DMS 273 (cell line): ENCODE measurements around the gene SLC13A2.
A peak's percentile ranks its signal among the peaks of the same experiment; 100 is the strongest.

Experiments
- DNase-seq: peaks from one replicate; lab custom pipeline; 2025; ENCODE audit not compliant: unreplicated experiment; lab: John Stamatoyannopoulos, UW

SLC13A2 gene

DNA sequence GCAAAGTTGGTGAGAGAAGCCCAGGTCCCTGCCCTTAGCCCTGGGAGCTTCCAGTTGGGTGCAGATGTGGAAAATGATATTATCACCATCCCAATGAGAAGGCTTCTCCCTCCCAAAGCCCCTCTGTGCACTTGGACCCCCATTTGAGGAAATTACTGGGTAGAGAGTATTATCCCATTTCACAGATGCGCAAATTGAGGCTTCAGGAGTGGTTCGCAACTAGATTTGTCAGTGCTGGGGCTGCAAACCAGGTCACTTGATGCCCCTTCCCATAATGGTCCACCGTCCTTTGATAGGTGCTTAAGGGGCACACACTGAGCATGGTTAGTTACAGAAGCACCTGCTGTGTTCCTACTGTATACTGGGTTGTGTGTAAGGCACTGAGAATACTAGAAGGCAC lies 18.4 kb downstream of the SLC13A2 start:
- DNase-seq, result no peak

DNA sequence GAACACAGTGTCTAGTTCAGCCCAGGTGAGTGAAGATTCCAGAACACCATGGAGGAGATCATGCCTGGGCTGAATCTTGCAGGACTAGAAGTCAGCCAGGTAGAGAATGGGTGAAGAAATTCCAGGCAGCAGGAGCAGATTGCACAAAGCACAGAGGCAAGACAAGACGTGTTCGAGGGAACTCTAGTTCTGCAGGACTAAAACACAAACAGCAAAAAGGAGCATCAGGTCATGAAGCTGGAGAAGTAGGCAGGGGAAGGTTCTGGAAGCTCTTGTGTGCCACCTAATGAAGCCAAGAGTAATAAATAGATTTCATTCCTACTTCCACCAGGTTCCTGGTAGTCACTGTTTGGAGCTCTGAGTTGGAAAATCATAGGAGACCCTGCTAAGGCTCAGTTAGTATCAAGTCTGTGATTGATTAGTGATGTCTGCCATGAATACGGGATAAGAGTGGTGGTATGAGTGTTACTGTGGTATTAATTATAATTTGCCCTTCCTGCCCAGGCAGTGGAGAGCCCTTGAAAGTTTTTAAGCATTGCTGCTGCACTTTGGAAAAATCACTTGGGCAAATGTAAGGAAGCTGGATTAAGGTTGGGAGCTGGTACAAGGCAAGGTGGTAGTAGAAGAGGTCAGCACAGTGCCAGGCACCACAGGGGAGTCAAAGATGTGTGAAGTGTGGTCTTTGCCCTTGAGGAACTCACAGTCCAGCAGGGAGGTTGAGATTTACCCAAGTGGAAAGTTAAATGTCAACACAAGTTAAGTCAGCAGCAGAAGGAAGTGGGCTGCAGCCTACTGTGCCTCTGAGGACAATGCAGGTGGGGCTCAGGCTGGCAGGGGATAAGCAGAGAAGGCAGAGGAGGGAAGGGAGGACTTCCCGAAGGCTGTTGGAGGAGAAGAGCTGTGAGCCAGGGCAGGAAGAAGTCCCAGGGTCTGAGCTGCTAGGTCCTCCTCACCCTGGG lies 19.2 kb downstream of the SLC13A2 start:
- DNase-seq, result peak; percentile 28

DNA sequence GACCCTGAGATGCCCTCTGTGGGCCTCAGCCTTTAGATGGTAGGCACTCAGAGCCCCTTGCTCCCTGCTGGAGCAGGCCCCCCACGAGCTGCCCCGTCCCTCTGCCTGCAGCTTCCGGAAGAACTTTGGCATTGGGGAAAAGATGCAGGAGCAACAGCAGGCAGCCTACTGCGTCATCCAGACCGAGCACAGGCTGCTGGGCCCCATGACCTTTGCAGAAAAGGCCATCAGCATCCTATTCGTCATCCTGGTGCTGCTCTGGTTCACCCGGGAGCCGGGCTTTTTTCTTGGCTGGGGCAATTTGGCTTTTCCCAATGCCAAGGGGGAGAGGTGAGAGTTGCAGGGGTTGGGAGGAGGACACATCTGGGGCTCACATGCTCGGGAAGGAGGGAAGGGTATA lies 20.0 kb downstream of the SLC13A2 start:
- DNase-seq, result no peak

DNA sequence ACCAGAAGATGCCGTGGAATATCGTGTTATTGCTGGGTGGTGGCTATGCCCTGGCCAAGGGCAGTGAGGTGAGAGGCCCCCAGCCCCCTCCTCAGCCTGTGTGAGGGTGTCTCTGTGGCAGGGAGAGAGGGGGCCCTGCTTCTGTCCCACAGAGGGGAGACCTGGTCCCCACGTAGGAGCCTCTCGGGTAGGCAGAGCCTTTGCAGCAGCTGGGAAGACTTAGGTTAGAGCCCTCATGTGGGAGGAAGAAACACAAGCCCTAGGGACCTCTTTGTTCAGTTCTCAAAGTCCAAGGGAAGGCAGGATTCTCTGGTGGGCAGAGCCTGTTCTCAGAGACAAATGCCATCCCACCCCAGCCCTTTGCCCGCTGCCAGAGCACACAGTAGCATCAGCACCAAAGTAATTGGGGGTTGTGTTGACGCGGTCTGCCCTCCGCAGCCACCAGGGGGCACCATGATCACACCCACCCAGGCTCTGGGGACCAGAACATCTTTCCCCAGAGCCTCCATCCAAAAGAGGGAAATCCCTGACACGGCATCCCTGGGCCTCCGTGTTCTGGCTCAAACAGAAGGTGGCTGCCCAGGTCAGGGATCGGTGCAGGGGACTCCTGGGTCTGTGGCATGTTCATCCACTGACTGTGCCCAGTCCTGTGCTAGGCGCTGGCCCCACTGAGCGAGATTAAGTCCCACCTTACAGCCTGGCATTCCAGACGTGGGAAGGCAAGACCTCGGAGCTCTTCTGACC lies 21.2 kb downstream of the SLC13A2 start:
- peak; percentile 87 for DNase-seq

DNA sequence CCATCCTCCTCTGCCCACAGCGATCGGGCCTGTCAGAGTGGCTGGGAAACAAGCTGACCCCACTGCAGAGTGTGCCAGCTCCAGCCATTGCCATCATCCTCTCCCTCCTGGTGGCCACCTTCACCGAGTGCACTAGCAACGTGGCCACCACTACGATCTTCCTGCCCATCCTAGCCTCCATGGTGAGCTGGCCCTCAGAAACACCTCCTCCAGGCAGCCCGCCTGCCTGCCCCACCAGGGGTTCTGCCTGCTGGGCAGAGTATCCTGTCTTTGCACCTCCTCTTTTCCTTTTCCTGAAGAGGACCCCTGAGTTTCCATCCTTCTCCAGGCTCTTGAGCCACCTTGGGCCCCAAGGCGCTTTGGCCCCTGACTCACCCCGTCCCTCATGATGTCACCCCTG lies 22.2 kb downstream of the SLC13A2 start:
- no peak for DNase-seq

DNA sequence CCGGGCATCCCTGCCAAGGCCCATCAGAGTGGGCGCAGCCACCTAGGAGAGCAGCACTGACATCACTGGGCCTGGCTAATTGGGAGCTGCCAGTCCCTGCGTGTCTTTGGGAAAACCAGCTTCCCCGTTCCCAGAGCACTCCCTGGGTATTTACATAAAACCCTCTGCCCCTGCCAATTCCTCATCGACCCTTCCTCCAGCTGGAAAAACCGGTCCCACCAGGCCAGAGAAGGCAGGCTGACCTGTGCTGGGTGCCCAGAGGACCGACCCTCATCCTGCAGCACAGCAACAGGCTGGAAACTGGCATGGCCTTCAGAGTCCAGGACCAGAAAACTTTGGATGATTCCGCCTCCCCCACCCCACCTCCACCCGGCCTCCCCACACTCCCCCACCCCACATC lies 24.5 kb downstream of the SLC13A2 start:
- DNase-seq, result peak; percentile 17

DNA sequence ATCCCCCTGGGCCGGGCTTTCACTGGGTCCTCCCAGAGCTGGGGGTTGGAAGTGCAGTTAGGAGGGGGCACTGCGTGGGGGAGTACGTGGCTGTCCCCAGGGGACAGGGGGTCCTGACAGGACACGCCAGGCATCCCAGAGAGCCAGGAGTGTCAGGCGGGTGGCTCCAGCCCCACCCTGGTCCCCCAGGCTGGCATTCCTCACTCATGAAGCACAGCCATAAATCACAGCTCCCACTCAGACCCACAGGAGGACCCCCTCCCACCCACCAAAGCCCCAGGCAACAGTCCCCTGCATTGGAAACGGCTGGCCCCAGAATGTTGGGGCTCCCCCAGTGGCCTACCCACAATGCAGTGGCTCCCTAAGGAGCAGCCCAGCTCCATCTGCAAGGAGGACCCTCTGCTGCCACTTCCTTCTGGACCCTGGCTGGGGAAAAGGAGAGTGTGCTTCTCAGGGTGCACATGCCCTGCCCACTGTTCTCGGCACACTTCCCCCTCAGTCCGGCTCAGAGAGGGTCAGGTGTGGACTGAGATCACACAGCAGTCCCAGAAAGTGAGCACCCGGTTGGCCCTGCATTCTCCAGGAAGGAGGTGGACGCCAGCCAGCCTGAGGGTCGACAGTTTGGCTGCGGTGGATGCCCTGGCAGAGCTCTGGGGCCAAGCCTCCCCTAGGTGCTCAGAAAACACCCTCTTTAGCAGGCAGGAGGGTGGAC lies 25.4 kb downstream of the SLC13A2 start:
- no peak for DNase-seq

DNA sequence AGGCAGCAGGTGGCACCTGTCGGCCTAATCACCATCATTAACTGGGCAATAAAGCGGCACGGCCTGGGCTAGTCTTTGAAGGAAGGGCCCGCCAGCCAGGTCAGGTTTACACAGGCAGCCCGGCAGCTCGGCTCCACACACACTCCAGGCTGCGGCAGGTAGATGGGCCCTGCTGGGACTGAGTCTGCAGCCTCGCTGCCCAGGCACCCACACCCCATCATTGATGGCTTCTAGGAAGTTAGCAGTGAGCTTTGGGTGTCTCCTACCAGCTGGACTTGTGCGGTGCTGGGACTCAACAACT lies 25.9 kb downstream of the SLC13A2 start:
- no peak for DNase-seq

DNA sequence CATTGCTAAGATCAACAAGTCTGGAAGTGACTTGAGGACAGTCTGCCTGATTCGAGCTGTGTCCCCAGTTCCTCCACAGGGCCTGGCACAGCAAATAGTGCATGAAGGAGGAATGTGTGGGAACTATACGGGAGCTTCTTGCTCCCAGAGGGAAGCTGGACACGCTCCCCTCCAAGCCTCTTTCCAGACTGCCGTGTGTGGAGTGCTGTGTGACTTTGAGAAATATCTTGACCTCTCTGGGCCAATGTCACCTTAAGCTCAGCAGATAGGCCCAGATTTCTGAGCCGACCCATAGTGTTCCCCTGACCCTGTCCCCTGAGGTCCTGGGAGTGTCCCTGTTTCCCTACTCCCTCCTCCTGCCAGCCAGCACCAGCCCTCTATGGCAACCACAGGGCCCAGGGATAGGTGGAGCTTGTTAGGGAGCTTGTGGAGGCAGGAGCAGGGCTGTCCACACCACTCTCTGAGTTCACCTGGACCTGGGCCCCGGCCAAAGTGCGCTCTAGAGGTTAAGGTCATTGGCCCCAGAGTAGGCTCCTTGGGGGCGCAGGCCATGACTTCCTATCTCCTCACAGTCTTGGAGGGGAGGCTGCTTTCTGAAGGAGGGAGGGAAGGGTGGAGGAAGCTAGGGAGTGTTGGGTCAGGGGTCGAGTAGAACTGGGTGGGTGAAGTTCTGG lies 26.4 kb downstream of the SLC13A2 start:
- no peak for DNase-seq

DNA sequence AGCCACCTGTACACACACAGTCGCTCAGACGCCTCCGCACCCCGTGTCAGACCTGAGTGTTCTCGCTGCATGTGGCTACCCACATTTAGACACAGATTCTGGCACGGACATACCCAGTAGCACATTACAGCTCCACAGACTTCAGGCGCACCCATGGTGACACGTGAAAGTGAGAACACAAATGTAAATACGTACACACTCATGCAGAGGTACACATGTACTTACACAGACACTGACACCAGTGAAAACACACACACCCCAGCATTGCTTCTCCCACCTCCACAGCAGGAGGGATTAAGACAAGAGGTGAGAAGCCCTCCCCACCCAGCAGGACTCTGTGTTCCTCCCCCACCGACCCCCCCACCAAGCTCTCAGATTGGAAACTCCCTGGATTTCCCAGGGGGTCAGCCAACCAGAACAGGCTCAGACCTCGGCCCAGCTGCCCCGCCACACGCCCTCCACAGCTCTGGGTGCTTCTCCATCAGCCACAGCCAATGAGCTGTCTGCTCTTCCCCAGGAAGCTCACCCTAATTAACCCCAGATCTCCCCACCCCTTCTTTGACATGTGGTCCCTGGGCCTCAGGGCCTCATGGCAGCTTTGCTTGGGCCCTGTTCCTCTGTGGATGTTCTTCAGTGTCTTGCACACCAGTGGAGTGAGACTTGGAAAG lies 27.4 kb downstream of the SLC13A2 start:
- peak; percentile 89 for DNase-seq

DNA sequence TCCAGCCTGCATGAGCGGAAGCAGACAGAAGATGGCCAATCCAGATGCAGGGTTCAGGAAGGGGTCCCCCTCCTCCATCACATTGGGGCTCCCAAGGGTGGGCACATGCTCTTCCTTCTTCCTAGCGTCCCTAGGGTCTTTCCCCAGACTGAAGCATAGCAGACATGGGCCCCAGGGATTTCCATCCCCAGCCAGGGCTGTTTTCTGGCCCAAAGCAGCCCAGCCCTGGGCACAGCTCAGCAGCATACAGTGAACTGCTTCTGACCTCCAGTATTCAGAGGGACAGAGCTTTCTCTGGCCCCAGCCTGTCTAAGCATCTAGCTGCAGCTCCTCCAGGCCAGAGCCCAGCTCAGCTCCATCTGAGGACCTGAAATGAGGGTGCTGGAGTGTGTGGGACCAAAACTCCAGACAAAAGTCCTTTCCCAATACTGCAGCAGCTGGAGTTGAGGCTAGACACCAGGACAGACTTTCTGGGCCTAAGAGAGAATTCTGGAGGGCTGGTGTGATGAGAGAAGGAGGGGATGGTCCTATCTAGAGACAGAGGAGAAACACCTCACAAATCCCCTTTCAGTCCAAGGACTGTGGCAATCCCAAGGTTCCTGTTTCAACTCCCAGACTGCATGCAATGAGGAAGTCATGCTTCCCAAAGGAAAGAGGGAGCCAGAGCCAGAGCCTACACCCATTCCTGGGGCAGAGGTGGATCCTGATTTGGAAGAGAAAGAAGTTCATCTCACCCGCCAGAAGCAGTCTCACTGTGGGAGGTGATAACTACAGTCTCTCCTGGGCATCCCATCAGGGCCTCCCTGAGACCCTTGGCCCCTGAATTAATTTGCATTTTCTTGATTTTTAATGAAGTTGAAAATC lies 28.2 kb downstream of the SLC13A2 start:
- DNase-seq, result peak; percentile 48

DNA sequence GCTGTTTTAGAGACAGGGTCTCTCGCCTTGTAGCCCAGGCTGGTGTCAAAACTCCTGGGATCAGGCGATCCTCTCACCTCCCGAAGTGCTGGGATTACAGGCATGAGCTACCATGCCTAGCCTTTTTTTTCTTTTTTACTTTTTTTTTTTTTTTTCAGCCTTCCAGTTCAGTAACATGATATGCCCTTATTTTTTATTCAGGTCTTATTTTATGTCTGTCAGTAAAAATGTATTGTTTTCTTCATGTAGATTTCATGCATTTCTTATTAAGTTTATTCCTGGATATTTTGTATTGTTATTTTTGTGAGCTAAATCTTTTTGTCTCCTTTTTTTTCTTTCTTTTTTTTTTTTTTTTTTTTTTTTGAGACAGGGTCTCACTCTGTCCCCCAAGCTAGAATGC lies 30.0 kb downstream of the SLC13A2 start:
- DNase-seq, result no peak

DNA sequence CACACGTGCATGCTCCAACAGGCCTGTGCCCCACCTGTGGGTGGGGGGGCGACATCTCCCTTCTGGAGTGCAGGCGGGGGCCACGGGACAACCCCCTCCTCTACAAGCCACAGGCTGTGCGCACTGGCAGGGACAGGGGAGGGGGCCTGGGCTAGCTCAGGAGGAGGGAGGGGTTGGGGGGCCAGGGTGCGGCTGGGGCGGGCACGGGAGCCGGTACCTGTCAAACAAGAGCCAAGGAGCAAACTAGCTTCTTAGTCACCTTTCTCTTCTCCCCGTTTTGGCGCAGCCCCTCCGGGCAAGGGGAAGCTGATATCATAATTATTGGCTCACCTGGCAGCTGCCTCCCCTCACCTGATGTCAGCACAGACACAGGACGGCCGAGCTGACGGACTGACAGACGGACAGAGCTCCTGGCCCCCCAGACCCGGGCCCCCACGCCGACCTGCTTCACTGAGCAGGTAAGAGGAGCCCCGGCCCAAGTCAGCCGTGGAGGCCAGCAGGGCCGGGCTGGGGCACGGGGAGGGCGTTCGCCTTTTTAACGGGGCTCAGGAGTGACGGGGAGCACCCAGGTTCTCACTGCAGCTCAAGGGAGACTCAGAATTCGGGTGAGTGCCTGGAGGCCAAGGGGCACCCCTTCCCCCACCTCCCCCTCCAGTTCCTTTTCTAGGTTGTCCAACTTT lies 32.7 kb downstream of the SLC13A2 start, which contains the start of gene FOXN1:
TSS of gene FOXN1 (plus strand) at position 363 of the 680 bp plus-strand sequence. CDS start 17,622 bp downstream, outside the sequence.
- DNase-seq, result no peak

DNA sequence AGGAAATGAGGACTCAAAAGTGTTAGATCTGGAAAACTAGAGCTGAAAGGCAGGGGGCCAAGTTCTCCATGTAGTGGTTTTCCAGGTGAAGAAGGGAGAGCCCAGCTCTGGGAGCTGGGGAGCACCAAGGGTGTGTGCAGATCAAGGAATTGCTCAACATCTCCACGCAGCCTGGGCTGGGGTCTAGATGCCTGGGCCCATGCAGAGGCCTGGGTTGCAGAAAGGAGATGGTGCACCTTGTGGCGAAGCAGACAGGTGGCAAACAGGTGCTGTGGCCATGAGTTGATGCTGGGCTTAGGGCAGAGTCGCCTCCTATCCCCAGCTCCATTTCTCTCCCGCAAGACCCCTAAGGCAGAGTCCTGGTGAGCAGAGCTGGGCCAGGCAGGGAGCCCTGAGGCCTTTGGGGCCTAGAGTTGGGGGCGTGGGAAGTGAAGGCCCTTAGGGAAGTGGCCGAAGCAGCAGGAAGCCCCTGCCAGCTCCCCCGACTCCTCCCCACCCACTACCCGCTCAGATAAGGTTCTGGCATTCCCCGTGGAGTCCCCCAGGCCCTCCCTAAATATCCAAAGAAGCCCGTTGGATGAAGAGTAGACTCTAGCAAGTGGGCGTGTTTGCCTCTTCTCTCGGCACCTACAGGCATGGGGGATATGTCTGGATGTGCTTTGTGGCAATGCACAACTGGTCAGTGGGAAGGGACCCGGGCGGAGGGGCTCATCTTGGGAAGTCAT lies 33.5 kb downstream of the SLC13A2 start:
- DNase-seq, result no peak

DNA sequence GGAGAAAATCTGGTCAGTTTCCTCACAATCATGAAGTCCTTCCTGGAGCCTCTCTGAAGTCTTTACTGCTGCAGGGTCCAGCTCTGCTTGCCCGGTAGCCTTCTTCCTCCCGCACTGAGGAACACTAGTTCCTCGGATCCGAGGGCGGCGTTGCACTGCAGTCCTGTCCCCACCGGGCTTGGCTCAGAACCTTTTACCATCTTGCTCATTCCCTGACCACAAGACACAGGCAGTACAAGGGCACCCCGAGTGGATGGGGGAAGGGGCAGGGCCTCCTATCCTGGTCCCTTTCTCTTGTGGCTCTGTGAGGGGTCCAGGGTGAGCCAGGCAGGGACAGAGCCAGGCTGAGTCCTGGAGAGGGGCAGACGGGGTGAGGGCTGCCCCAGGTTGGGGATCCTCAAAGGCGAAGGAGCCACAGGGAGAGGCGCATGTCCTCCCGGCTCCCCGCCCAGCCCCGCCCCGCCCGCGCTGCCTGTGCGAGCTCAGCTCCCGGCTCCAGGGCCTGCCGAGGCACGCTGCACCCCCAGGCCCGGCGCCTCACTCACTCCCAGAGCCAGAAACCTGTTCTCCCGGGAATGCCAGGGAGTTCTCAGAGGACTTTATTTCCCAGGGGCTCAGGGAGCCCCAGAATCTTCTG lies 34.2 kb downstream of the SLC13A2 start:
- peak; percentile 74 for DNase-seq

DNA sequence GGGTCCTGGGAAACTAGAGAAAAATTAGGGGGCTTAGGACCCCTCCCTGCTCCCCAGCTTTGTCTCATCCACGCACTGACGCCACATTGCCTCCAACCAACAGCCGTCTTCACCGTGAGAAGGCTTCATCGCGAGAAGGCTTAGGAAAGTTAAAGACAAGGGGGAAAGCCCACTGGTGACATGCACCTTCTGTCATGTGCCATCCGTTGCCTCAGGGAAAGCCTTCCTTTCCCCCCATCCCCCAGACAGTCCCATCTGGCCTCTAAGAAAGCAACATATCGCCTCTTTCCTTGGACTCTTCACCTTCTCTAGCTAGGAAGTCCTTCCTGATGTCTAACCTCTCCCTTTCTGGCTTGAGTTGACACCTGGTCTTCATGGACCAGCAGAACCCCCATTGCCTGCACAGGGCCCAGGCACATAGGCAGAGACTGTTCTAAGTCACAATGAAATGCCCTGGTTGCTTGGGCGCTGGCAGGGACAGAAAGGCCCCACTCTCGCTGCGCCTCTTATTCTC lies 34.8 kb downstream of the SLC13A2 start:
- DNase-seq, result peak; percentile 74

DNA sequence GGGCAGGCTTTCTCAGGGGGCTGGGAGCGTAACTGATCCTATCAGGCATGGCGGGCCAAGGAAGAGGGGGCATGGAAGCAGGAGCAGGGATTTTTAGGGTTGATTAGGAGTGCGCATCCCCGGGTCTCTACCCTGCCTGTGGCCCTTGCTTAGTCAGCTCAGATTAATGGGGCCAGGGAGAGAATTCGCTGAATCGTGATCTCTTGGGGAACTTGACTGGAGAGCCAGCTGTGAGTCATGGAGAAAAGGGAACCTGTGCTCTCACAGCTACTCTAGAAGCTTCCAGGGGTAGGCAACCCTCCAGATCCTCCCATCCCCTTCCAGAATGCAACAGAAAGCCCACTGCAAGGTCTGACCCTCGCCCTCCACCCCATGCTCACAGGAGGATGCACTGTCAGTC lies 36.3 kb downstream of the SLC13A2 start:
- no peak for DNase-seq
